Fibroblast of lung (primary cell): ENCODE measurements around the gene NBEA.

ENCODE experiments used
- CTCF ChIP-seq, 2 donors: IDR thresholded peaks in 1 of 2; conservative IDR thresholded peaks in 1 of 2; 1 replicate in 1 of 2; 2 replicates in 1 of 2; pipeline ENCODE4 v1.5.1; 2011 to 2012; ENCODE audit warnings: low read length in 2 of 2, control low read depth in 1 of 2, inconsistent platforms in 1 of 2, low read depth in 1 of 2, mild to moderate bottlenecking in 1 of 2
- EZH2 ChIP-seq: IDR thresholded peaks from 2 replicates; pipeline ENCODE4 v1.5.1; 2012; ENCODE audit warnings: low read length, control low read depth, mild to moderate bottlenecking; ENCODE audit errors: missing control alignments

GRCh38 chr13:35530581-35530980, 588.5 kb downstream of the NBEA start:
- TF ChIP-seq CTCF (conservative IDR thresholded peaks at IDR 0.05 in 1 of 2, IDR thresholded peaks at IDR 0.05 in 1 of 2; ENCODE audit: low read depth in 1 of 2, low read length in 2 of 2) (no peak), EZH2 (no peak)
